Endothelial cell of umbilical vein (primary cell): Measurements from ENCODE around the gene LCE6A. TPM values are rescaled to one million over a fixed set of nuclear protein-coding genes. Genes with fewer than 3 reads are reported as not detected.
A peak's percentile ranks its signal among the peaks of the same experiment; 100 is the strongest.

Source experiments
- BruUV-seq: library from RNA; stranded (reverse); fragments of 400-500 nt; replicated peaks from 2 replicates; lab custom pipeline; 2021; lab: Mats Ljungman, UMichigan
- CTCF ChIA-PET: fragments of 300-600, 350-600 bp; sonication (Branson Sonifier 250); formaldehyde crosslinking; loops from one replicate; lab custom pipeline; 2021; ENCODE audit warnings: antibody characterized with exemption, inconsistent platforms; lab: Charles Lee
- POLR2A ChIA-PET: fragments of 300-600, 350-600 bp; sonication (Branson Sonifier 250); formaldehyde crosslinking; loops from one replicate; lab custom pipeline; 2021; ENCODE audit warnings: antibody characterized with exemption, inconsistent platforms; lab: Charles Lee
- DNase-seq: peaks from one replicate; pipeline ENCODE4 v3.0.0-alpha.2; 2011; ENCODE audit warnings: low read depth, low spot score
- FAIRE-seq: peaks from 2 replicates; lab custom pipeline; 2011; peaks lifted over from hg19 to GRCh38; lab: Jason Lieb, UNC
- H2AFZ ChIP-seq: 2 replicates; pipeline ENCODE4 v1.6.0; 2012; ENCODE audit warnings: low read depth, low read length, control low read depth, inconsistent platforms
- H3K27ac ChIP-seq: 2 replicates; pipeline ENCODE4 v1.5.1; 2011; ENCODE audit warnings: low read depth, mild to moderate bottlenecking, control low read depth, low read length, moderate library complexity; ENCODE audit not compliant: insufficient read depth
- H3K27me3 ChIP-seq, 2 experiments: 2 replicates each; pipeline versions ENCODE4 v1.6.0 to v1.6.1; 2011; ENCODE audit warnings: low read length in 2 of 2, mixed read lengths in 1 of 2; ENCODE audit not compliant: control insufficient read depth in 2 of 2, insufficient read depth in 2 of 2
- H3K36me3 ChIP-seq, 2 experiments: 2 replicates in 1 of 2; 3 replicates in 1 of 2; pipeline ENCODE4 v1.5.1; 2011; ENCODE audit warnings: low read length in 2 of 2, mild to moderate bottlenecking in 1 of 2, moderate library complexity in 1 of 2; ENCODE audit not compliant: control insufficient read depth in 2 of 2, insufficient read depth in 2 of 2; ENCODE audit errors: extremely low read depth in 1 of 2
- H3K4me1 ChIP-seq: 3 replicates; pipeline ENCODE4 v1.5.1; 2011; ENCODE audit warnings: mild to moderate bottlenecking, low read length; ENCODE audit not compliant: control insufficient read depth, insufficient read depth; ENCODE audit errors: extremely low read depth
- H3K4me2 ChIP-seq: 2 replicates; pipeline ENCODE4 v1.6.1; 2011; ENCODE audit warnings: low read length, control low read depth, mixed read lengths; ENCODE audit not compliant: insufficient read depth
- H3K4me3 ChIP-seq, 3 experiments: fragments of 200-600 bp in 1 of 3; sonication (generic), shearing (Covaris generic) in 1 of 3; replicated peaks in 1 of 3; 2 replicates each; pipeline ENCODE4 v1.5.1; 2011 to 2016; ENCODE audit warnings: control low read depth in 3 of 3, low read length in 3 of 3, mild to moderate bottlenecking in 2 of 3, inconsistent platforms in 1 of 3, low read depth in 1 of 3, moderate library complexity in 1 of 3; ENCODE audit not compliant: insufficient read depth in 1 of 3
- H3K79me2 ChIP-seq: 2 replicates; pipeline ENCODE4 v1.6.0; 2012; ENCODE audit warnings: low read length, inconsistent platforms; ENCODE audit not compliant: control insufficient read depth, insufficient read depth
- H3K9ac ChIP-seq: replicated peaks from 2 replicates; pipeline ENCODE3; 2011; ENCODE audit warnings: low read length, control low read depth; ENCODE audit not compliant: insufficient read depth; ENCODE audit errors: extremely low read depth
- H3K9me1 ChIP-seq: replicated peaks from 3 replicates; pipeline ENCODE4 v1.6.0; 2011; ENCODE audit warnings: mild to moderate bottlenecking, low read length; ENCODE audit not compliant: control insufficient read depth, insufficient read depth; ENCODE audit errors: extremely low read depth
- H3K9me3 ChIP-seq: replicated peaks from 2 replicates; pipeline ENCODE4 v1.5.1; 2012; ENCODE audit warnings: low read length, inconsistent platforms; ENCODE audit not compliant: control insufficient read depth, insufficient read depth
- H4K20me1 ChIP-seq: replicated peaks from 2 replicates; pipeline ENCODE3; 2011; ENCODE audit warnings: mild to moderate bottlenecking, low read length; ENCODE audit not compliant: control insufficient read depth, insufficient read depth; ENCODE audit errors: extremely low read depth
- CTCF ChIP-seq, 2 donors: IDR thresholded peaks; 1 replicate in 1 of 2; 2 replicates in 1 of 2; pipeline ENCODE4 v1.5.1; 2011; ENCODE audit warnings: low read length in 2 of 2, mild to moderate bottlenecking in 2 of 2, moderate library complexity in 2 of 2, control low read depth in 1 of 2, inconsistent platforms in 1 of 2, low read depth in 1 of 2; ENCODE audit not compliant: insufficient read depth in 1 of 2; ENCODE audit errors: extremely low read depth in 1 of 2
- EZH2 ChIP-seq: IDR thresholded peaks from 2 replicates; pipeline ENCODE4 v1.6.1; 2012; ENCODE audit warnings: borderline replicate concordance, low read depth, mild to moderate bottlenecking, moderate library complexity, low read length, inconsistent platforms; ENCODE audit not compliant: severe bottlenecking
- FOS ChIP-seq: IDR thresholded peaks from 2 replicates; pipeline ENCODE4 v1.6.1; 2011; ENCODE audit warnings: mild to moderate bottlenecking, low read length, moderate library complexity, borderline replicate concordance; ENCODE audit not compliant: insufficient read depth
- JUN ChIP-seq: IDR thresholded peaks from 2 replicates; pipeline ENCODE4 v1.6.1; 2011; ENCODE audit warnings: borderline replicate concordance, low read depth; ENCODE audit not compliant: insufficient read length, insufficient read depth
- MYC ChIP-seq: IDR thresholded peaks from one replicate; pipeline ENCODE4 v1.6.1; 2011; ENCODE audit warnings: mild to moderate bottlenecking, low read depth, low read length
- POLR2A ChIP-seq: IDR thresholded peaks from 2 replicates; pipeline ENCODE4 v1.6.1; 2012; ENCODE audit warnings: low read depth, mild to moderate bottlenecking, control low read depth, low read length
- POLR2AphosphoS5 ChIP-seq: IDR thresholded peaks from 2 replicates; pipeline ENCODE4 v1.6.1; 2012; ENCODE audit warnings: low read depth, mild to moderate bottlenecking, control low read depth, low read length, moderate library complexity; ENCODE audit not compliant: insufficient read depth
- dilution Hi-C: fragments of 300-500 bp; cut with MboI; formaldehyde crosslinking; loops from one replicate; pipeline ENCODE4 v1.15.0; 2019; ENCODE audit warnings: low sequenced_read_pairs; ENCODE audit not compliant: extremely low pct_ligation_motif_present
- intact Hi-C: fragments of 100-400 bp; cut with micrococcal nuclease; formaldehyde crosslinking; loops from one replicate; pipeline ENCODE4 v1.10.0; 2022
- polyA plus RNA-seq, 4 experiments: library from polyadenylated mRNA; depleted of rRNA in 3 of 4; stranded (reverse) in 3 of 4; unstranded in 1 of 4; fragments of >200 nt; gene quantifications; 2 replicates each; pipeline versions ENCODE4 v1.2.1 to v1.2.3, GENCODE V29; 2011 to 2012; ENCODE audit warnings: missing spikeins in 1 of 4
- total RNA-seq: library from RNA; stranded (reverse); gene quantifications from 2 replicates; pipeline ENCODE4 v1.2.3, GENCODE V29; 2021

Gene LCE6A
- total and polyA plus RNA-seq, 2 donors (not counting 3 experiments of a cell fraction or from before 2014, with no cell fraction given): not detected

GRCh38 chr1:152870831-152871730 lies 28.4 kb downstream of the LCE6A start:
- Histone ChIP-seq H3K4me3 (no peak overlapping the region), H3K27me3 (no peaks in the 10 kb centered on the region), H3K36me3 (no peaks in the 10 kb centered on the region), H3K4me1 (no peaks in the 10 kb centered on the region), H3K9me1 (no peaks in the 10 kb centered on the region), H2AFZ (no peak overlapping the region), H3K4me2 (no peak overlapping the region), H3K27ac (no peak overlapping the region), H3K9ac (no peak overlapping the region), H3K79me2 (no peaks in the 10 kb centered on the region), H4K20me1 (no peaks in the 10 kb centered on the region), H3K9me3 (no peaks in the 10 kb centered on the region)
- ChIA-PET POLR2A (interaction anchor here (0.6 kb wide), 1 partner anchor 173 kb away, joined by 3 read pairs; the partner anchor contains the start of gene LCE2A), CTCF (interaction anchor here (0.7 to 3.3 kb wide), 5 partner anchors 13 to 322 kb away, joined by 3 to 38 read pairs (median 4); no protein-coding TSS in a partner anchor)
- peak; percentile 12 for DNase-seq
- BruUV-seq: no TSS peak
- TF ChIP-seq POLR2A: no peak
- TF ChIP-seq FOS: no peak
- no peak for TF ChIP-seq JUN
- no peak for TF ChIP-seq POLR2AphosphoS5
- no peak for TF ChIP-seq EZH2
- TF ChIP-seq CTCF (IDR thresholded peaks at IDR 0.05; ENCODE audit: extremely low read depth in 1 of 2, insufficient read depth in 1 of 2, low read depth in 1 of 2, low read length in 2 of 2): peak in 1 of 2 donors; percentile 25
- no peak for TF ChIP-seq MYC
- dilution Hi-C loops (no loop called here), intact Hi-C loops (loop anchor here (1.0 kb wide), 1 partner anchor 352 kb away; no protein-coding TSS in a partner anchor)
- FAIRE-seq: no peak
